Esophagus (tissue), 2 donors: ENCODE results near the gene CRYBB2. TPM values are rescaled to one million over a fixed set of nuclear protein-coding genes. Genes with fewer than 3 reads are reported as not detected.

Experiments
- H3K27ac ChIP-seq, 2 donors: one replicate each; pipeline ENCODE4 v1.5.1; 2013; ENCODE audit warnings: low read depth in 2 of 2, mild to moderate bottlenecking in 2 of 2, inconsistent platforms in 1 of 2, low read length in 1 of 2, moderate library complexity in 1 of 2
- H3K27me3 ChIP-seq, 2 donors: one replicate each; pipeline ENCODE4 v1.6.1; 2013; ENCODE audit warnings: low read length in 2 of 2, control low read depth in 1 of 2, mild to moderate bottlenecking in 1 of 2; ENCODE audit not compliant: insufficient read depth in 2 of 2, control insufficient read depth in 1 of 2
- H3K36me3 ChIP-seq, 2 donors: one replicate each; pipeline ENCODE4 v1.6.1; 2013; ENCODE audit warnings: low read length in 1 of 2; ENCODE audit not compliant: control insufficient read depth in 2 of 2, insufficient read depth in 2 of 2
- H3K4me1 ChIP-seq, 2 donors: one replicate each; pipeline ENCODE4 v1.6.1; 2013; ENCODE audit warnings: low read length in 1 of 2; ENCODE audit not compliant: control insufficient read depth in 2 of 2, insufficient read depth in 2 of 2
- H3K4me3 ChIP-seq, 2 donors: one replicate each; pipeline ENCODE4 v1.5.1; 2013; ENCODE audit warnings: low read length in 2 of 2, mild to moderate bottlenecking in 2 of 2, low read depth in 1 of 2, moderate library complexity in 1 of 2
- H3K9me3 ChIP-seq, 2 donors: one replicate each; pipeline ENCODE4 v1.6.1; 2013; ENCODE audit warnings: mild to moderate bottlenecking in 2 of 2, low read depth in 1 of 2, low read length in 1 of 2, moderate library complexity in 1 of 2; ENCODE audit not compliant: control insufficient read depth in 2 of 2, insufficient read depth in 1 of 2
- WGBS, 2 donors: extraction: QIAGEN DNeasy Blood & Tissue Kit; methylation state at CpG; one replicate each; pipeline ENCODE4 v1.1.7; 2013; 5-methylcytosine and 5-hydroxymethylcytosine counted together
- polyA plus RNA-seq, 2 donors: library from polyadenylated mRNA; stranded (reverse); fragments of 200-250 nt; gene quantifications; one replicate each; pipeline ENCODE4 v1.2.3, GENCODE V29; 2013
- donor health status: healthy with polysubstance abuse.
- donor health status: Bipolar disorder and iron deficiency.

Gene CRYBB2
- polyA plus RNA-seq, 2 donors, result 0.18 to 0.49 TPM

DNA sequence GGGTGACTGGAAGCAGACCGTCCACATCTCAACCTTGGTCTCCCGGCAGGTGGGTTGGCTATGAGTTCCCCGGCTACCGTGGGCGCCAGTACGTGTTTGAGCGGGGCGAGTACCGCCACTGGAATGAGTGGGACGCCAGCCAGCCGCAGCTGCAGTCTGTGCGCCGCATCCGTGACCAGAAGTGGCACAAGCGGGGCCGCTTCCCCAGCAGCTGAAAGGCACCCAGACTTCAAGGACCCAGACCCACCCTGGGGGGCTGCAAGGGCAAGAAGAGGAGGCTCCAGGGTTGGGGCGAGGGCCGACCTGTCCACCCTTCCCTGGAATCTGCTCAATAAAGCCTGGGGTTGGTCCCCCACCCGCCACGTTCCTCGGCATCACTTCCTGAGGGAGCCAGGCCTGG lies 12.4 kb upstream of the CRYBB2 start:
- Histone ChIP-seq H3K36me3 (peaks cover 0 to 4% of the 10 kb centered on the region in 2 donors), H3K9me3 (no peaks in the 10 kb centered on the region), H3K27ac (no peak overlapping the region), H3K4me1 (no peaks in the 10 kb centered on the region), H3K27me3 (no peaks in the 10 kb centered on the region), H3K4me3 (no peak overlapping the region)
- 89 to 95% methylated on average over 21 of the region's 21 CpGs for WGBS, 2 donors

- H3K36me3 ChIP-seq, result peaks cover 0 to 4% of the 10 kb centered on the region in 2 donors
- no peaks in the 10 kb centered on the region for H3K4me1 ChIP-seq
- no peak overlapping the region for H3K27ac ChIP-seq
- 42 to 85% methylated on average over 2 of the region's 2 CpGs for WGBS, 2 donors
- H3K4me3 ChIP-seq, result no peak overlapping the region
- no peaks in the 10 kb centered on the region for H3K27me3 ChIP-seq
- no peaks in the 10 kb centered on the region for H3K9me3 ChIP-seq
Measured at GRCh38 chr22:25207553-25208157, 11.8 kb upstream of the CRYBB2 start.

DNA sequence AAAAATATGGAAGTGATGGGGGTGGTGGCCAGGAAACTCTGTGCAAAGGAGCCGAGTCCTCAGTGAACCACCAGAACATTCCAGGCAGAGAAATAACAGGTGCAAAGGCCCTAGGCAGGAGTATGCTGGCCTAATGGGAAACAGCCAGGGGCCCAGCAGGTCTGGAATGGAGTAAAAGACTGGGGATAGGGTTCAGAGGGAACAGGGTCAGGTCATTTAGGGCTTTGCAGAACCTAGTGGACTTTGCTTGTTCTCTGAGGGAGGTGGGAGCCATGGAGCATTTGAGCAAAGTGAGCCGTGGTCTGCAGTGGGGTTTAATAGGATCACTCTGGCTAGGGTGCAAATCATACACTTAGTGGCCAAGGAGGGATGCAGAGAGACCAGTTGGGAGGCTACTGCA lies 11.1 kb upstream of the CRYBB2 start:
- no peaks in the 10 kb centered on the region for H3K4me1 ChIP-seq
- H3K27me3 ChIP-seq, result no peaks in the 10 kb centered on the region
- WGBS, 2 donors, result 85 to 92% methylated on average over 2 of the region's 2 CpGs
- no peaks in the 10 kb centered on the region for H3K9me3 ChIP-seq
- peaks cover 0 to 4% of the 10 kb centered on the region in 2 donors for H3K36me3 ChIP-seq
- H3K27ac ChIP-seq, result no peak overlapping the region
- no peak overlapping the region for H3K4me3 ChIP-seq

DNA sequence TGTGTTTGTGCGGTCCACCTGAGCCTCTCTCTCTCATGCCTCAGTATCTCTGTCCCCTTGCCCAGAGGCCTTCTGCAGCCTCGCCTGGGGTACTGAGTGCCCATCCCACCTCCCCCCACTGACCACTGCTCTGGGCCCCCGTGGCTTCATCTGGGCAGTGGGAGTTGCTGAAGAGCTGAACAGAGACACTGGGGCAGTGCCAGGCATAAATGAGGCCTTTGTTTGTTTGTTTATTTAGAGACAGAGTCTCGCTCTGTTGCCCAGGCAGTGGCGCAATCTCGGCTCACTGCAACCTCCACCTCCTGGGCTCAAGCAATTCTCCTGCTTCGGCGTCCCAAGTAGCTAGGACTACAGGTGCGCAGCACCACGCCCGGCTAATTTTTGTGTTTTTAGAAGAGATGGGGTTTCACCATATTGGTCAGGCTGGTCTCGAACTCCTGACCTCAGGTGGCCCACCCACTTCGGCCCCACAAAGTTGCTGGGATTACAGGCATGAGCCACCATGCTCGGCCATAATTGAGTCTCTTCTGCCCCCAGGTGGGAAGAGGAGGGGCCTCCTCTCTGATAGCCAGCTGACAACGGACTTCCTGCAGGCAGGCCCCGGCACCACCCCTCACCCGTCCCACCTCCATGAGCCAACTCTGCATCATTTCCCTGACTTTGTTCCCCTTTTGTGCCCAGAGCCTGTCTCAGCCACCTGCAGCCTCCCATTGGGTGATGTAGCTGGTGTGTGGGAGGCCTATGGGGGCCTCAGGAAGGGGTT lies 10.5 kb upstream of the CRYBB2 start:
- Histone ChIP-seq H3K27me3 (no peaks in the 10 kb centered on the region), H3K4me1 (no peaks in the 10 kb centered on the region), H3K36me3 (peaks cover 0 to 4% of the 10 kb centered on the region in 2 donors), H3K27ac (no peak overlapping the region), H3K4me3 (no peak overlapping the region), H3K9me3 (no peaks in the 10 kb centered on the region)
- WGBS, 2 donors, result 76 to 80% methylated on average over 17 of the region's 17 CpGs

DNA sequence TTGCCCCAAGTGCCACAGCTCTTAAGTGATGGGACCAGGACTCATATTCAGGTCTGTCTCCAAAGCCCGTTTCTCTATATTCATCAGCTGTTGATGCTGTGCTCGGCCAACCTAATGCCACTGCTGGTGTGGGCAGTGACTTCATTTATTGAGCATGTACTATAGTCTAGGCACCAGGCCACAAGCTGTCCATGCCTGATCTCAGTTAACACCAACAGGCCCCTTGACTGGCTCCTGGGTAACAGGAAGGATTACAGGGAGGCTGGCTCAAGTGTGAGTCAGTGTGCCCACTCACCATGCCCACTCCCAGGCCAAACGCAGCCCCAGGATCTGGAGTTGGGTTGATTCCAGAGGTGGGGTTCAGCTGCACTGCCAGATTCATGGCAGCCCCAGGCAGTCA lies 8.6 kb upstream of the CRYBB2 start:
- no peaks in the 10 kb centered on the region for H3K9me3 ChIP-seq
- no peaks in the 10 kb centered on the region for H3K4me1 ChIP-seq
- H3K36me3 ChIP-seq, result no peaks in the 10 kb centered on the region
- no peak overlapping the region for H3K27ac ChIP-seq
- H3K27me3 ChIP-seq, result no peaks in the 10 kb centered on the region
- H3K4me3 ChIP-seq, result no peak overlapping the region
- 65 to 74% methylated on average over 3 of the region's 3 CpGs for WGBS, 2 donors

DNA sequence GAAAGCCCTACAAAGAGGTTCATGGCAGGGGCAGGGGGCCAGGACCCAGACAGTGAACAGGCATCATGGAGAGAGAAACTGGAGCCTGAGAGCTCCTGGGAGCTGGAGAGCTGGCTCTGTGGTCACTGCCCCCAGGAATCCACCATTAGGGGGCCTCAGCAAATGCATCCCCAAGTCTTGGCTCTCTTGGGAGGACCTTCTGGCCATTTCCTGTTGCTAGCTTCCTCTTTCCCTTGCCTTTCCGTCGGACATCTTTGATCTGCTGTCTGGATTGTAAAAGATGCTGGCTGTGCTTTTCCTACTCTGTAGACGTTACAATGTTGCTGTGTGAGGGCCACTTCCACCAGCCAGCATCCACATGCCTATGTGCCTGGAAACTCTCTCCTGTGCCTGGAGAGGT lies 7.1 kb upstream of the CRYBB2 start:
- Histone ChIP-seq H3K4me1 (no peaks in the 10 kb centered on the region), H3K36me3 (no peaks in the 10 kb centered on the region), H3K4me3 (no peak overlapping the region), H3K9me3 (no peaks in the 10 kb centered on the region), H3K27me3 (no peaks in the 10 kb centered on the region), H3K27ac (no peak overlapping the region)
- 54% methylated on average over 3 of the region's 3 CpGs for WGBS, 2 donors

DNA sequence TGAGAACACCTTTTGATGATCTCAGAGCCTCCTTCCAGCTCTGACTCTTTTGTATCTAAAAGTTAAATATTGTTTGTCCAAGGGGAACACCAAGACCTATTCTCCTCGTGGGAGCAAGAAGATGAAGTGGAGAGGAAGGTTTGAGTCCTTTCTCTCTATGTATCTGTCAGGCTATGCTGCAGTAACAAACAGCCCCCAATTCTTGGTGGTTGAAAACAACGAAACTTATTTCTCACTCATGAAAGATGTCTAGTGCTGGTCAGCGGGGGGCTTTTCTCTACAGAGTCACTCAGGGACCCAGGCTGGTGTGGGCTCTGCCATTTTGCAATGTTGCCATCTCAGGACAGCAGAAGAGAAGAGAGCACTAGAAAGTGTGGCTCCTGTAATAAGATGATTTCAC lies 6.2 kb upstream of the CRYBB2 start:
- Histone ChIP-seq H3K4me1 (no peaks in the 10 kb centered on the region), H3K27me3 (no peaks in the 10 kb centered on the region), H3K9me3 (no peaks in the 10 kb centered on the region), H3K4me3 (no peak overlapping the region), H3K27ac (no peak overlapping the region), H3K36me3 (no peaks in the 10 kb centered on the region)
- 76% methylated on average over 3 of the region's 3 CpGs for WGBS, 2 donors

DNA sequence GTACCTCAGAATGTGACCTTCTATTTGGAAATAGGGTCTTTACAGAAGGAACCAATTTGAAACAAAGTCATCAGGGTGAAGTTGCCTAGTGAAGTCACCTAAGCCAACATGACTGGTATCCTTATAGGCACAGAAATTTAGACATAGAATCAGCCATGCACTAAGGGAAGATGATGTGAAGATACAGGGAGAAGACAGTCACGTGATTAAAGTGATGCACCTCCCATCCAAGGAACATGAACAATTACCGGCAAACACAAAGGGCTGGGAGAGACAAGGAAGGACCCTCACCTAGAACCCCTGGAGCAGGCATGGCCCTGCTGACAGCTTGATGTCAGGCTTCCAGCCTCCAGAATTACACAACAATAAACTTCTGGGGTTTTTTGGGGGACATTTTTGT lies 3.2 kb upstream of the CRYBB2 start:
- no peaks in the 10 kb centered on the region for H3K4me1 ChIP-seq
- 76 to 85% methylated on average over 2 of the region's 2 CpGs for WGBS, 2 donors
- H3K27ac ChIP-seq, result no peak overlapping the region
- no peaks in the 10 kb centered on the region for H3K9me3 ChIP-seq
- no peak overlapping the region for H3K4me3 ChIP-seq
- no peaks in the 10 kb centered on the region for H3K36me3 ChIP-seq
- no peaks in the 10 kb centered on the region for H3K27me3 ChIP-seq

DNA sequence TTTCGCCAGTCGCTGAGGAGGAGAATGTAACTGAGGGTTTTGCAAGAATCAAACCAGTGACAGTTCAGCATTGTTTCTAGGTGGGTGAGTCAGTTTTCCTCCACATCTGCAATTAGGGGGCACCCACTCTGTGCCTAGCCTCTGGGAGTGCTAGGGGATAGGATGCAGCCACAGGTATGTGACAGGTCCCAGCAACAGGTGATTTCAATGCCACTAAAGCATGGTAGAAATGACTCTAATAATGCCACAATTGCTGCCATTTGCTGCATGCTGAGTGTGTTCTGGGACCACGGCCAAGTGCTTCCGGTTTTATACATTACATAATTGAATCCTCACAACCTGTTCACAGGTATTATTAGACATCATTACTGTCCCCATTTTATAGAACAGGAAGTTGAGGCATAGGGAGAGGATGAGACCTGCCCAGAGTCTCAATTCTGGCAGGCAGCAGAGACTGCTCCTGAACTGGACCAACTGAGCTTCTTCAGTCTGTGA lies 556 bp downstream of the CRYBB2 start:
- Histone ChIP-seq H3K9me3 (no peaks in the 10 kb centered on the region), H3K27me3 (no peaks in the 10 kb centered on the region), H3K36me3 (no peaks in the 10 kb centered on the region), H3K27ac (no peak overlapping the region), H3K4me3 (no peak overlapping the region), H3K4me1 (no peaks in the 10 kb centered on the region)
- 51 to 52% methylated on average over 4 of the region's 4 CpGs for WGBS, 2 donors

DNA sequence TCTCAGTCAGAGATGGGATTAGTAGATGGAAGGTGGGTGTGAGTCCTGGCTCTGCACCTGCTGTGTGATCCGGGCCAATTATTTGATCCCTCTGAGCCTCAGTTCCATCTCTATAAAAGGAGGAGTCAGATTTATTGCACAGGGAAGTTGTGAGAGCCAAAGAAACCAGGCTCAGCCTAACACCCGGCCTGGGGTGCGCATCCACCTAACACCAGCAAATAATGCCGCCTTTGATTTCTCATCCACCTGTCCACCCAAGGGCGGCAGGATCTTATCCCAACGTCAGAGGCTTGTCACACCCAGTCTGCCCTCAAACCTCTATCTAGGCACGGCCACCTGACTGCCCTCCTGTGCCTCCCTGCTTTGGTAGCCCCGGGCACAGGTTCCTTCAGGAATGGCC lies 2.4 kb downstream of the CRYBB2 start:
- WGBS, 2 donors, result 66 to 69% methylated on average over 8 of the region's 8 CpGs
- Histone ChIP-seq H3K27me3 (no peaks in the 10 kb centered on the region), H3K36me3 (no peaks in the 10 kb centered on the region), H3K27ac (no peak overlapping the region), H3K4me3 (no peak overlapping the region), H3K9me3 (no peaks in the 10 kb centered on the region), H3K4me1 (no peaks in the 10 kb centered on the region)
